ENCODE results near the gene CCN6.

- TF ChIP-seq CTCF (IDR thresholded peaks at IDR 0.05) (no peak), POLR2AphosphoS5 (IDR thresholded peaks at IDR 0.05) (no peak), EP300 (IDR thresholded peaks at IDR 0.05) (no peak), POLR2A (IDR thresholded peaks at IDR 0.05) (no peak)
Measured at GRCh38 chr6:112034616-112034995, 19.3 kb upstream of the CCN6 start.

All from sigmoid colon (tissue), 4 donors.